ENCODE data around the gene WDR37. TPM values are rescaled to one million over a fixed set of nuclear protein-coding genes. Genes with fewer than 3 reads are reported as not detected.

WDR37 gene
- polyA plus RNA-seq, 1 donor (not counting 4 experiments of a cell fraction or from before 2014, with no cell fraction given) = 16.0 TPM

GRCh38 chr10:1166828-1167275, 110.7 kb downstream of the WDR37 start:
- Histone ChIP-seq H3K79me2 (ENCODE audit: control insufficient read depth, insufficient read depth, low read length) (no peaks in the 10 kb centered on the region), H3K27ac (ENCODE audit: control insufficient read depth, insufficient read depth, low read length) (no peak overlapping the region), H3K9me1 (ENCODE audit: control insufficient read depth, extremely low read depth, insufficient read depth, low read length) (no peaks in the 10 kb centered on the region), H2AFZ (ENCODE audit: control insufficient read depth, low read length) (no peak overlapping the region), H4K20me1 (ENCODE audit: control insufficient read depth, extremely low read depth, insufficient read depth, low read length) (no peaks in the 10 kb centered on the region), H3K27me3 (ENCODE audit: control insufficient read depth, extremely low read depth, insufficient read depth, low read length) (no peaks in the 10 kb centered on the region), H3K9ac (ENCODE audit: control insufficient read depth, extremely low read depth, insufficient read depth, low read length) (no peak overlapping the region), H3K36me3 (ENCODE audit: control insufficient read depth in 2 of 2, extremely low read depth in 1 of 2, insufficient read depth in 2 of 2, low read length in 2 of 2) (no peaks in the 10 kb centered on the region), H3K4me2 (ENCODE audit: control insufficient read depth, extremely low read depth, insufficient read depth, low read depth, low read length) (no peak overlapping the region), H3K4me3 (ENCODE audit: control insufficient read depth in 2 of 3, extremely low read depth in 1 of 3, insufficient read depth in 2 of 3, low read depth in 1 of 3, low read length in 3 of 3) (no peak overlapping the region), H3K4me1 (ENCODE audit: control insufficient read depth, extremely low read depth, insufficient read depth, low read length) (no peaks in the 10 kb centered on the region), H3K9me3 (ENCODE audit: control insufficient read depth, low read depth, low read length) (no peaks in the 10 kb centered on the region)
- DNase-seq (ENCODE audit: low read depth, low spot score) = no peak
- TF ChIP-seq CTCF (optimal IDR thresholded peaks at IDR 0.05 in 1 of 3, IDR thresholded peaks at IDR 0.05 in 1 of 3, conservative IDR thresholded peaks at IDR 0.05 in 1 of 3; ENCODE audit: extremely low read depth in 1 of 3, insufficient read depth in 2 of 3, low read length in 3 of 3) = no peak
- no peak for TF ChIP-seq EZH2 (IDR thresholded peaks at IDR 0.05; ENCODE audit: low read length)
- no peak for FAIRE-seq
- dilution Hi-C loops (cut with MboI; ENCODE audit: extremely low pct_ligation_motif_present, low sequenced_read_pairs) = no loop called here

- Histone ChIP-seq H4K20me1 (ENCODE audit: control insufficient read depth, extremely low read depth, insufficient read depth, low read length) (no peaks in the 10 kb centered on the region), H3K79me2 (ENCODE audit: control insufficient read depth, insufficient read depth, low read length) (no peaks in the 10 kb centered on the region), H3K4me2 (ENCODE audit: control insufficient read depth, extremely low read depth, insufficient read depth, low read depth, low read length) (no peak overlapping the region), H3K27ac (ENCODE audit: control insufficient read depth, insufficient read depth, low read length) (no peak overlapping the region), H3K9ac (ENCODE audit: control insufficient read depth, extremely low read depth, insufficient read depth, low read length) (no peak overlapping the region), H3K9me3 (ENCODE audit: control insufficient read depth, low read depth, low read length) (no peaks in the 10 kb centered on the region), H3K9me1 (ENCODE audit: control insufficient read depth, extremely low read depth, insufficient read depth, low read length) (no peaks in the 10 kb centered on the region), H2AFZ (ENCODE audit: control insufficient read depth, low read length) (no peak overlapping the region), H3K27me3 (ENCODE audit: control insufficient read depth, extremely low read depth, insufficient read depth, low read length) (no peaks in the 10 kb centered on the region), H3K4me1 (ENCODE audit: control insufficient read depth, extremely low read depth, insufficient read depth, low read length) (no peaks in the 10 kb centered on the region), H3K4me3 (ENCODE audit: control insufficient read depth in 2 of 3, extremely low read depth in 1 of 3, insufficient read depth in 2 of 3, low read depth in 1 of 3, low read length in 3 of 3) (no peak overlapping the region), H3K36me3 (ENCODE audit: control insufficient read depth in 2 of 2, extremely low read depth in 1 of 2, insufficient read depth in 2 of 2, low read length in 2 of 2) (no peaks in the 10 kb centered on the region)
- DNase-seq (ENCODE audit: low read depth, low spot score) (no peak), FAIRE-seq (no peak)
- dilution Hi-C loops (cut with MboI; ENCODE audit: extremely low pct_ligation_motif_present, low sequenced_read_pairs) = no loop called here
- TF ChIP-seq CTCF (optimal IDR thresholded peaks at IDR 0.05 in 1 of 3, IDR thresholded peaks at IDR 0.05 in 1 of 3, conservative IDR thresholded peaks at IDR 0.05 in 1 of 3; ENCODE audit: extremely low read depth in 1 of 3, insufficient read depth in 2 of 3, low read length in 3 of 3) (no peak), EZH2 (IDR thresholded peaks at IDR 0.05; ENCODE audit: low read length) (no peak)
These were observed 112.6 kb downstream of the WDR37 start for GRCh38 chr10:1168763-1169162.
